ENCODE results near the gene EPN1.

Gene EPN1

GRCh38 chr19:55684946-55685681 is 10.1 kb downstream of the EPN1 start:
- H3K4me3 ChIP-seq (ENCODE audit: low read length): no peak overlapping the region
- no peak for TF ChIP-seq ZNF274 (IDR thresholded peaks at IDR 0.05; ENCODE audit: low read depth, low read length)

- no peak overlapping the region for H3K4me3 ChIP-seq (ENCODE audit: low read length)
- TF ChIP-seq ZNF274 (IDR thresholded peaks at IDR 0.05; ENCODE audit: low read depth, low read length): no peak
These were observed 10.8 kb downstream of the EPN1 start for GRCh38 chr19:55685776-55686175.

- TF ChIP-seq ZNF274 (IDR thresholded peaks at IDR 0.05; ENCODE audit: low read depth, low read length): no peak
These were observed 11.5 kb downstream of the EPN1 start for GRCh38 chr19:55686311-55687050.

GRCh38 chr19:55687281-55688201 is 12.5 kb downstream of the EPN1 start:
- no peak overlapping the region for H3K4me3 ChIP-seq (ENCODE audit: low read length)
- no peak for TF ChIP-seq ZNF274 (IDR thresholded peaks at IDR 0.05; ENCODE audit: low read depth, low read length)

More at GRCh38 chr19:55686311-55687050, 11.5 kb downstream of the EPN1 start:
- no peak overlapping the region for H3K4me3 ChIP-seq (ENCODE audit: low read length)

- no peak overlapping the region for H3K4me3 ChIP-seq (ENCODE audit: low read length)
- no peak for TF ChIP-seq ZNF274 (IDR thresholded peaks at IDR 0.05; ENCODE audit: low read depth, low read length)
These were observed 13.6 kb downstream of the EPN1 start for GRCh38 chr19:55688422-55689218.

- no peak for TF ChIP-seq ZNF274 (IDR thresholded peaks at IDR 0.05; ENCODE audit: low read depth, low read length)
- H3K4me3 ChIP-seq (ENCODE audit: low read length): no peak overlapping the region
These were observed 14.5 kb downstream of the EPN1 start for GRCh38 chr19:55689411-55690108.

GRCh38 chr19:55690109-55690768 is 15.2 kb downstream of the EPN1 start:
- no peak for TF ChIP-seq ZNF274 (IDR thresholded peaks at IDR 0.05; ENCODE audit: low read depth, low read length)
- H3K4me3 ChIP-seq (ENCODE audit: low read length): no peak overlapping the region

- H3K4me3 ChIP-seq (ENCODE audit: low read length): no peak overlapping the region
These were observed 15.9 kb downstream of the EPN1 start for GRCh38 chr19:55690769-55691545.

GRCh38 chr19:55691561-55692481 is 16.8 kb downstream of the EPN1 start:
- no peak overlapping the region for H3K4me3 ChIP-seq (ENCODE audit: low read length)
- TF ChIP-seq ZNF274 (IDR thresholded peaks at IDR 0.05; ENCODE audit: low read depth, low read length): no peak

More at GRCh38 chr19:55690769-55691545, 15.9 kb downstream of the EPN1 start:
- TF ChIP-seq ZNF274 (IDR thresholded peaks at IDR 0.05; ENCODE audit: low read depth, low read length): no peak

GRCh38 chr19:55692681-55693081 is 17.7 kb downstream of the EPN1 start:
- H3K4me3 ChIP-seq (ENCODE audit: low read length): no peak overlapping the region
- no peak for TF ChIP-seq ZNF274 (IDR thresholded peaks at IDR 0.05; ENCODE audit: low read depth, low read length)
